Mesenchymal stem cell (in vitro differentiated cells and primary cell): ENCODE measurements around the gene ANGPTL2.
A peak's percentile ranks its signal among the peaks of the same experiment; 100 is the strongest.

Experiments
- DNase-seq: peaks from one replicate; pipeline ENCODE4 v3.0.0-alpha.2; 2013
- H2AFZ ChIP-seq: one replicate; pipeline ENCODE4 v1.6.1; 2013; ENCODE audit warnings: low read depth, mild to moderate bottlenecking, control low read depth, inconsistent platforms, low read length, moderate library complexity
- H2AK5ac ChIP-seq: 2 replicates; pipeline ENCODE4 v1.6.1; 2013; ENCODE audit warnings: low read length, moderate library complexity, mild to moderate bottlenecking, inconsistent platforms; ENCODE audit not compliant: severe bottlenecking
- H2BK120ac ChIP-seq: one replicate; pipeline ENCODE4 v1.6.1; 2013; ENCODE audit warnings: low read depth, mild to moderate bottlenecking, inconsistent platforms, low read length, moderate library complexity
- H2BK12ac ChIP-seq, 2 experiments: one replicate each; pipeline ENCODE4 v1.6.1; 2013; ENCODE audit warnings: inconsistent platforms in 2 of 2, low read length in 2 of 2, mild to moderate bottlenecking in 2 of 2, moderate library complexity in 2 of 2, control low read depth in 1 of 2
- H2BK15ac ChIP-seq: one replicate; pipeline ENCODE4 v1.6.1; 2013; ENCODE audit warnings: mild to moderate bottlenecking, low read depth, inconsistent platforms; ENCODE audit not compliant: poor library complexity, severe bottlenecking
- H2BK5ac ChIP-seq: 2 replicates; pipeline ENCODE4 v1.6.1; 2013; ENCODE audit warnings: low read depth, mild to moderate bottlenecking, low read length, control low read depth, inconsistent platforms; ENCODE audit not compliant: poor library complexity, severe bottlenecking
- H3K14ac ChIP-seq, 2 experiments: one replicate each; pipeline ENCODE4 v1.6.1; 2013; ENCODE audit warnings: inconsistent platforms in 2 of 2, low read length in 2 of 2, control low read depth in 1 of 2, mild to moderate bottlenecking in 1 of 2, moderate library complexity in 1 of 2
- H3K18ac ChIP-seq, 2 experiments: one replicate each; pipeline ENCODE4 v1.6.1; 2013; ENCODE audit warnings: inconsistent platforms in 2 of 2, low read length in 2 of 2, control low read depth in 1 of 2, low read depth in 1 of 2, mild to moderate bottlenecking in 1 of 2
- H3K23ac ChIP-seq, 2 experiments: one replicate each; pipeline ENCODE4 v1.6.1; 2013; ENCODE audit warnings: inconsistent platforms in 2 of 2, low read length in 2 of 2, mild to moderate bottlenecking in 2 of 2, moderate library complexity in 2 of 2, control low read depth in 1 of 2
- H3K27ac ChIP-seq: 2 replicates; pipeline ENCODE4 v1.5.1; 2013; ENCODE audit warnings: mild to moderate bottlenecking, moderate library complexity, low read length, control low read depth, inconsistent platforms; ENCODE audit not compliant: poor library complexity, severe bottlenecking
- H3K27me3 ChIP-seq, 2 experiments: 2 replicates each; pipeline versions ENCODE4 v1.6.1 to v1.7.0; 2013; ENCODE audit warnings: low read length in 2 of 2, mild to moderate bottlenecking in 2 of 2, moderate library complexity in 2 of 2, control low read depth in 1 of 2, inconsistent platforms in 1 of 2; ENCODE audit not compliant: control insufficient read depth in 1 of 2, insufficient read depth in 1 of 2
- H3K36me3 ChIP-seq, 2 experiments: 2 replicates each; pipeline versions ENCODE4 v1.6.1 to v1.7.0; 2013; ENCODE audit warnings: low read length in 2 of 2, control low read depth in 1 of 2, inconsistent platforms in 1 of 2, low read depth in 1 of 2, mild to moderate bottlenecking in 1 of 2; ENCODE audit not compliant: insufficient read depth in 2 of 2, control insufficient read depth in 1 of 2
- H3K4ac ChIP-seq, 2 experiments: one replicate each; pipeline ENCODE4 v1.6.1; 2013; ENCODE audit warnings: inconsistent platforms in 2 of 2, low read length in 2 of 2, mild to moderate bottlenecking in 2 of 2, moderate library complexity in 2 of 2, control low read depth in 1 of 2, low read depth in 1 of 2
- H3K4me1 ChIP-seq: 2 replicates; pipeline ENCODE4 v1.6.1; 2013; ENCODE audit warnings: low read depth, low read length, control low read depth; ENCODE audit not compliant: control insufficient read depth, insufficient read depth
- H3K4me2 ChIP-seq: 2 replicates; pipeline ENCODE4 v1.6.1; 2013; ENCODE audit warnings: low read length, mild to moderate bottlenecking, inconsistent platforms; ENCODE audit not compliant: poor library complexity, severe bottlenecking
- H3K4me3 ChIP-seq, 2 experiments: 2 replicates each; pipeline versions ENCODE4 v1.5.1 to v1.7.0; 2013; ENCODE audit warnings: low read length in 2 of 2, mild to moderate bottlenecking in 2 of 2, control low read depth in 1 of 2, low read depth in 1 of 2; ENCODE audit not compliant: insufficient read depth in 1 of 2
- H3K79me1 ChIP-seq: replicated peaks from 2 replicates; pipeline ENCODE4 v1.6.1; 2013; ENCODE audit warnings: mild to moderate bottlenecking, control low read depth, low read length, inconsistent platforms; ENCODE audit not compliant: poor library complexity, severe bottlenecking
- H3K9ac ChIP-seq: 2 replicates; pipeline ENCODE4 v1.7.0; 2013; ENCODE audit warnings: mild to moderate bottlenecking, low read length, moderate library complexity
- H3K9me3 ChIP-seq: 2 replicates; pipeline ENCODE4 v1.7.0; 2013; ENCODE audit warnings: mild to moderate bottlenecking, low read length; ENCODE audit not compliant: control insufficient read depth
- H4K8ac ChIP-seq: one replicate; pipeline ENCODE4 v1.6.1; 2013; ENCODE audit warnings: inconsistent platforms, mild to moderate bottlenecking, low read length, moderate library complexity
- H4K91ac ChIP-seq: one replicate; pipeline ENCODE4 v1.6.1; 2013; ENCODE audit warnings: mild to moderate bottlenecking, low read length, inconsistent platforms
- WGBS: methylation state at CpG from one replicate; pipeline ENCODE4 v1.1.7; 2013; ENCODE audit warnings: mixed read lengths; 5-methylcytosine and 5-hydroxymethylcytosine counted together

Gene ANGPTL2

GRCh38 chr9:127049044-127049443 is 73.4 kb downstream of the ANGPTL2 start:
- Histone ChIP-seq H3K27me3 (peaks cover 0 to 4% of the 10 kb centered on the region in 2 experiments), H2BK5ac (no peak overlapping the region), H4K91ac (no peak overlapping the region), H3K18ac (peak overlapping the region in 1 of 2 experiments; percentile 31), H4K8ac (no peak overlapping the region), H3K36me3 (no peaks in the 10 kb centered on the region), H3K4ac (no peak overlapping the region), H3K4me2 (no peak overlapping the region), H3K23ac (no peak overlapping the region), H3K14ac (no peak overlapping the region), H2BK15ac (no peak overlapping the region), H3K9ac (peak overlapping the region; percentile 15), H2AFZ (no peak overlapping the region), H3K27ac (no peak overlapping the region), H2BK12ac (peak overlapping the region in 1 of 2 experiments; percentile 73), H3K4me3 (peak overlapping the region in 1 of 2 experiments; percentile 14), H2AK5ac (no peak overlapping the region), H2BK120ac (no peak overlapping the region), H3K4me1 (peaks cover 8% of the 10 kb centered on the region), H3K79me1 (no peaks in the 10 kb centered on the region), H3K9me3 (no peaks in the 10 kb centered on the region)
- DNase-seq, result peak; percentile 92
- 4% methylated on average over 3 of the region's 4 CpGs for WGBS

- Histone ChIP-seq H3K36me3 (no peaks in the 10 kb centered on the region), H3K79me1 (no peaks in the 10 kb centered on the region), H4K91ac (no peak overlapping the region), H3K9me3 (no peaks in the 10 kb centered on the region), H3K4ac (peak overlapping the region in 1 of 2 experiments; percentile 39), H3K27ac (no peak overlapping the region), H2BK120ac (no peak overlapping the region), H3K9ac (no peak overlapping the region), H2BK5ac (no peak overlapping the region), H2AFZ (no peak overlapping the region), H3K4me3 (no peak overlapping the region), H3K4me1 (peaks cover 8% of the 10 kb centered on the region), H3K18ac (peak overlapping the region; percentile 46 to 60), H3K14ac (no peak overlapping the region), H3K4me2 (no peak overlapping the region), H2BK15ac (no peak overlapping the region), H2AK5ac (no peak overlapping the region), H4K8ac (no peak overlapping the region), H2BK12ac (peak overlapping the region; percentile 51 to 69), H3K23ac (no peak overlapping the region), H3K27me3 (no peaks in the 10 kb centered on the region)
- DNase-seq, result no peak
- 95% methylated on average over 3 of the region's 3 CpGs for WGBS
These were observed 74.5 kb downstream of the ANGPTL2 start for GRCh38 chr9:127047971-127048370.

GRCh38 chr9:127045148-127045547 is 77.3 kb downstream of the ANGPTL2 start:
- no peak overlapping the region for H2BK5ac ChIP-seq
- no peaks in the 10 kb centered on the region for H3K36me3 ChIP-seq
- H3K14ac ChIP-seq, result no peak overlapping the region
- no peak overlapping the region for H3K4ac ChIP-seq
- H3K27me3 ChIP-seq, result no peaks in the 10 kb centered on the region
- H2BK15ac ChIP-seq, result no peak overlapping the region
- no peak overlapping the region for H2BK120ac ChIP-seq
- no peak overlapping the region for H3K4me2 ChIP-seq
- H3K9me3 ChIP-seq, result no peaks in the 10 kb centered on the region
- no peak overlapping the region for H2AK5ac ChIP-seq
- H2BK12ac ChIP-seq, result no peak overlapping the region
- no peak overlapping the region for H3K18ac ChIP-seq
- H3K9ac ChIP-seq, result no peak overlapping the region
- no peak overlapping the region for H3K27ac ChIP-seq
- H3K23ac ChIP-seq, result no peak overlapping the region
- WGBS, result no CpG with 5 or more reads among the region's 1 CpG
- DNase-seq, result no peak
- no peak overlapping the region for H4K8ac ChIP-seq
- H2AFZ ChIP-seq, result no peak overlapping the region
- H3K4me1 ChIP-seq, result peaks cover 6% of the 10 kb centered on the region
- H3K4me3 ChIP-seq, result no peak overlapping the region
- no peaks in the 10 kb centered on the region for H3K79me1 ChIP-seq
- H4K91ac ChIP-seq, result no peak overlapping the region

GRCh38 chr9:127039492-127039891 is 82.9 kb downstream of the ANGPTL2 start:
- Histone ChIP-seq H2BK120ac (no peak overlapping the region), H3K18ac (no peak overlapping the region), H2BK12ac (no peak overlapping the region), H4K91ac (no peak overlapping the region), H3K4ac (no peak overlapping the region), H3K9me3 (no peaks in the 10 kb centered on the region), H2AK5ac (no peak overlapping the region), H3K4me1 (no peaks in the 10 kb centered on the region), H3K36me3 (no peaks in the 10 kb centered on the region), H3K4me2 (no peak overlapping the region), H2AFZ (no peak overlapping the region), H2BK5ac (no peak overlapping the region), H3K27ac (no peak overlapping the region), H3K14ac (no peak overlapping the region), H3K23ac (no peak overlapping the region), H3K27me3 (no peaks in the 10 kb centered on the region), H3K79me1 (no peaks in the 10 kb centered on the region), H3K9ac (no peak overlapping the region), H2BK15ac (no peak overlapping the region), H4K8ac (no peak overlapping the region), H3K4me3 (no peak overlapping the region)
- 83% methylated on average over 2 of the region's 2 CpGs for WGBS
- DNase-seq, result no peak
